Activated CD8-positive, alpha-beta T cell treated with anti-CD3 and anti-CD28 coated beads for 36 hours (primary cell): ENCODE measurements around the gene CDH8. TPM values are rescaled to one million over a fixed set of nuclear protein-coding genes. Genes with fewer than 3 reads are reported as not detected.

ENCODE experiments used
- ATAC-seq: fragments of 200-7000 bp; cut with Tn5 transposase; one replicate; pipeline ENCODE4 v1.10.0; 2021; ENCODE audit warnings: mild to moderate bottlenecking, moderate library complexity
- CTCF ChIA-PET: fragments of 350-600 bp; sonication (Branson Sonifier 250); formaldehyde crosslinking; loops from one replicate; lab custom pipeline; 2021; ENCODE audit warnings: antibody characterized with exemption; lab: Charles Lee
- POLR2A ChIA-PET: fragments of 350-600 bp; sonication (Branson Sonifier 250); formaldehyde crosslinking; loops from one replicate; lab custom pipeline; 2021; ENCODE audit warnings: antibody characterized with exemption; lab: Charles Lee
- DNase-seq: peaks from one replicate; pipeline ENCODE4 v3.0.0-alpha.2; 2020
- H3K27ac Mint-ChIP-seq: one replicate; pipeline ENCODE4 v1.8.0; 2021; ENCODE audit warnings: mild to moderate bottlenecking, mixed read lengths
- H3K27me3 Mint-ChIP-seq: one replicate; pipeline ENCODE4 v1.8.0; 2021; ENCODE audit warnings: mixed read lengths
- H3K36me3 Mint-ChIP-seq: one replicate; pipeline ENCODE4 v1.8.0; 2021; ENCODE audit warnings: low read depth, mixed read lengths
- H3K4me1 Mint-ChIP-seq: one replicate; pipeline ENCODE4 v1.8.0; 2021; ENCODE audit warnings: low read depth, mixed read lengths
- H3K4me3 Mint-ChIP-seq: one replicate; pipeline ENCODE4 v1.8.0; 2021; ENCODE audit warnings: mild to moderate bottlenecking, moderate library complexity, mixed read lengths
- H3K9me3 Mint-ChIP-seq: one replicate; pipeline ENCODE4 v1.8.0; 2021; ENCODE audit warnings: mixed read lengths
- CTCF ChIP-seq: fragments of 200-600 bp; IDR thresholded peaks from one replicate; pipeline ENCODE4 v1.8.0; 2022; ENCODE audit warnings: antibody characterized with exemption, mild to moderate bottlenecking
- intact Hi-C: fragments of 100-400 bp; cut with micrococcal nuclease; formaldehyde crosslinking; loops from one replicate; pipeline ENCODE4 v1.10.0; 2022
- total RNA-seq, 2 experiments: library from RNA; stranded (reverse); gene quantifications; one replicate each; pipeline ENCODE4 v1.2.3, GENCODE V29; 2021

Gene CDH8
- total RNA-seq, 2 experiments from 2014 or later: not detected

- H3K27ac Mint-ChIP-seq: no peak overlapping the region
- ATAC-seq (no peak), DNase-seq (no peak)
- H3K9me3 Mint-ChIP-seq: peaks cover 24% of the 10 kb centered on the region
- no peak overlapping the region for H3K4me3 Mint-ChIP-seq
- TF ChIP-seq CTCF: no peak
- no peaks in the 10 kb centered on the region for H3K27me3 Mint-ChIP-seq
- no peaks in the 10 kb centered on the region for H3K36me3 Mint-ChIP-seq
- intact Hi-C loops: no loop called here
- no peaks in the 10 kb centered on the region for H3K4me1 Mint-ChIP-seq
- POLR2A ChIA-PET: interaction anchor here (0.5 kb wide), 1 partner anchor 20 kb away, joined by 3 read pairs; no protein-coding TSS in a partner anchor
- CTCF ChIA-PET: no interaction called here
These were observed 23.9 kb upstream of the CDH8 start for GRCh38 chr16:62060089-62060488.

GRCh38 chr16:62059527-62059926 is 23.3 kb upstream of the CDH8 start:
- Mint-ChIP-seq H3K27me3 (no peaks in the 10 kb centered on the region), H3K4me1 (no peaks in the 10 kb centered on the region), H3K4me3 (no peak overlapping the region), H3K27ac (no peak overlapping the region), H3K36me3 (no peaks in the 10 kb centered on the region), H3K9me3 (peaks cover 24% of the 10 kb centered on the region)
- no peak for DNase-seq
- ATAC-seq: no peak
- TF ChIP-seq CTCF: no peak
- intact Hi-C loops: no loop called here
- CTCF ChIA-PET: no interaction called here
- POLR2A ChIA-PET: interaction anchor here (0.5 kb wide), 1 partner anchor 1675 kb away, joined by 3 read pairs; no protein-coding TSS in a partner anchor

GRCh38 chr16:62058412-62058811 is 22.2 kb upstream of the CDH8 start:
- no peak overlapping the region for H3K27ac Mint-ChIP-seq
- CTCF ChIA-PET: no interaction called here
- no peak for TF ChIP-seq CTCF
- H3K4me1 Mint-ChIP-seq: no peaks in the 10 kb centered on the region
- intact Hi-C loops: no loop called here
- POLR2A ChIA-PET: no interaction called here
- DNase-seq: no peak
- H3K9me3 Mint-ChIP-seq: peaks cover 22% of the 10 kb centered on the region
- H3K36me3 Mint-ChIP-seq: no peaks in the 10 kb centered on the region
- H3K27me3 Mint-ChIP-seq: no peaks in the 10 kb centered on the region
- ATAC-seq: no peak
- H3K4me3 Mint-ChIP-seq: no peak overlapping the region

- TF ChIP-seq CTCF: no peak
- POLR2A ChIA-PET: no interaction called here
- Mint-ChIP-seq H3K27ac (no peak overlapping the region), H3K27me3 (no peaks in the 10 kb centered on the region), H3K4me1 (no peaks in the 10 kb centered on the region), H3K4me3 (no peak overlapping the region), H3K9me3 (peaks cover 14% of the 10 kb centered on the region), H3K36me3 (no peaks in the 10 kb centered on the region)
- DNase-seq (no peak), ATAC-seq (no peak)
- CTCF ChIA-PET: no interaction called here
- intact Hi-C loops: no loop called here
These were observed 15.7 kb upstream of the CDH8 start for GRCh38 chr16:62051942-62052341.

GRCh38 chr16:62050793-62051192 is 14.6 kb upstream of the CDH8 start:
- no peak overlapping the region for H3K27ac Mint-ChIP-seq
- no peaks in the 10 kb centered on the region for H3K36me3 Mint-ChIP-seq
- H3K4me3 Mint-ChIP-seq: no peak overlapping the region
- no peaks in the 10 kb centered on the region for H3K4me1 Mint-ChIP-seq
- ATAC-seq (no peak), DNase-seq (no peak)
- intact Hi-C loops: no loop called here
- POLR2A ChIA-PET: no interaction called here
- no peak for TF ChIP-seq CTCF
- no peaks in the 10 kb centered on the region for H3K27me3 Mint-ChIP-seq
- CTCF ChIA-PET: no interaction called here
- peaks cover 14% of the 10 kb centered on the region for H3K9me3 Mint-ChIP-seq
